Measurements from ENCODE around the gene NEURL1B. TPM values are rescaled to one million over a fixed set of nuclear protein-coding genes. Genes with fewer than 3 reads are reported as not detected.

NEURL1B gene
- total and polyA plus RNA-seq, 12 donors: 9.8 to 99.9 (median 41.5) TPM

- 87 to 96% (median 93%) methylated on average over 8 of the region's 8 CpGs for WGBS, 4 donors
Observed at GRCh38 chr5:172593721-172594235, 47.3 kb upstream of the NEURL1B start.

DNA sequence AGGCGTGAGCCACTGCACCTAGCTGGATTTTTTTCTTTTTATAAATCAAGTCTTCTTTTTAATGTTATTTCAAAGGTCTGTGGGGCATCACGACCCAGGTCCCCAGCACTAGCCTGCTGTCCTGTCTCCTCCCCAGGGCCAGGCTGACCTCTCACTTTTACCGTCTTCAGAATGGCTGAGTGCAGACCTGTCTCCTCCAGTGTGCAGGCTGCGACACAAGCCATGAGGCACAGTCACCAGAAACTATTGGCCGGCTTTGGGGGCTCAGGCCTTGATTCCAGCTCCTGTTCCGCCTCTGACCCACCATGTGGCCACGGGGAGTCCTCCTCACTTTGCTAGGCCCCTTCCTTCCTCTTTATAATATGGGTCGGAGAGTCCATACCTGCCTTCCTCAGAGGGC lies 46.6 kb upstream of the NEURL1B start:
- H3K4me3 ChIP-seq: no peak overlapping the region
- H3K36me3 ChIP-seq (replicated peaks in 1 of 2): no peaks in the 10 kb centered on the region
- intact Hi-C loops (cut with DNase I): no loop called here
- no peaks in the 10 kb centered on the region for H3K4me1 ChIP-seq (replicated peaks in 1 of 2)
- WGBS, 4 donors: 85 to 94% (median 87%) methylated on average over 8 of the region's 8 CpGs
- no peak overlapping the region for H3K27ac ChIP-seq
- H3K9me3 ChIP-seq (replicated peaks in 1 of 3): no peaks in the 10 kb centered on the region
- H3K27me3 ChIP-seq: no peaks in the 10 kb centered on the region
- TF ChIP-seq POLR2A (IDR thresholded peaks at IDR 0.05): no peak
- TF ChIP-seq CTCF (IDR thresholded peaks at IDR 0.05): no peak
- no peak for DNase-seq

More at GRCh38 chr5:172593721-172594235, 47.3 kb upstream of the NEURL1B start:
- TF ChIP-seq POLR2A (IDR thresholded peaks at IDR 0.05) (no peak), CTCF (IDR thresholded peaks at IDR 0.05) (no peak)
- intact Hi-C loops (cut with DNase I): no loop called here
- no peak for DNase-seq
- H3K27me3 ChIP-seq: no peaks in the 10 kb centered on the region
- H3K4me1 ChIP-seq (replicated peaks in 1 of 2): no peaks in the 10 kb centered on the region
- H3K9me3 ChIP-seq (replicated peaks in 1 of 3): no peaks in the 10 kb centered on the region
- no peak overlapping the region for H3K27ac ChIP-seq
- no peak overlapping the region for H3K4me3 ChIP-seq
- no peaks in the 10 kb centered on the region for H3K36me3 ChIP-seq (replicated peaks in 1 of 2)

DNA sequence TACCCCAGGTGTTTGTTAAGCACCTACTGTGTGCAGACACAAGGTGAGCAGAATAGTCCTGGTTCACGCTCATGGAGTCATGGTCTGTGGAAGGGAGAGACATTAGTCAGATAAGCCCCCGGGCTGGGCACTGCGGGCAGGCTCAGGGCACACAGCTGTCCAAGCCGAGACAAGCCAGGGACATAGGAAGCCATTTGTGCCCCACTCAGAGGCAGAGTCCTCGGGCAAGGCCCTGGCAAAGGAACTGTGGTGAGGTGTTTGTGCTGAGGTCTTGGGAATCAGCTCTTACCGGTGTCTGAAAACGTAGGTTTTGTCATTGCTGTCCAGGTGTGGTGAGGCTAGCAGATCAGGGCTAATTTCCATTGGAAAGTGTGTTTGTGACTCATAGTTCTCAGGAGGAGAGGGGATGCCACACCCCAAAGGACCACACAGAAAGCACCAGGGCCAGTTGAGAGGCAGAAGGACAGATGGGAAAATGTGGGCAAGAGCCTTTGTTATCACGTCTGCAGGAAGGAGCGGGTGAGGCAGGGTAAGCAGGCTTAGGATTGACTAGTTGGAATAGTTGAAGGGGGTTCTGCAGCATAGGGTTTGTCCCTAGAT lies 46.1 kb upstream of the NEURL1B start:
- no peak overlapping the region for H3K27ac ChIP-seq
- intact Hi-C loops (cut with DNase I): no loop called here
- H3K36me3 ChIP-seq (replicated peaks in 1 of 2): no peaks in the 10 kb centered on the region
- DNase-seq: no peak
- H3K9me3 ChIP-seq (replicated peaks in 1 of 3): no peaks in the 10 kb centered on the region
- H3K27me3 ChIP-seq: no peaks in the 10 kb centered on the region
- no peak overlapping the region for H3K4me3 ChIP-seq
- TF ChIP-seq POLR2A (IDR thresholded peaks at IDR 0.05) (no peak), CTCF (IDR thresholded peaks at IDR 0.05) (no peak)
- no peaks in the 10 kb centered on the region for H3K4me1 ChIP-seq (replicated peaks in 1 of 2)
- 91 to 97% (median 94%) methylated on average over 6 to 9 of the region's 9 CpGs for WGBS, 4 donors

DNA sequence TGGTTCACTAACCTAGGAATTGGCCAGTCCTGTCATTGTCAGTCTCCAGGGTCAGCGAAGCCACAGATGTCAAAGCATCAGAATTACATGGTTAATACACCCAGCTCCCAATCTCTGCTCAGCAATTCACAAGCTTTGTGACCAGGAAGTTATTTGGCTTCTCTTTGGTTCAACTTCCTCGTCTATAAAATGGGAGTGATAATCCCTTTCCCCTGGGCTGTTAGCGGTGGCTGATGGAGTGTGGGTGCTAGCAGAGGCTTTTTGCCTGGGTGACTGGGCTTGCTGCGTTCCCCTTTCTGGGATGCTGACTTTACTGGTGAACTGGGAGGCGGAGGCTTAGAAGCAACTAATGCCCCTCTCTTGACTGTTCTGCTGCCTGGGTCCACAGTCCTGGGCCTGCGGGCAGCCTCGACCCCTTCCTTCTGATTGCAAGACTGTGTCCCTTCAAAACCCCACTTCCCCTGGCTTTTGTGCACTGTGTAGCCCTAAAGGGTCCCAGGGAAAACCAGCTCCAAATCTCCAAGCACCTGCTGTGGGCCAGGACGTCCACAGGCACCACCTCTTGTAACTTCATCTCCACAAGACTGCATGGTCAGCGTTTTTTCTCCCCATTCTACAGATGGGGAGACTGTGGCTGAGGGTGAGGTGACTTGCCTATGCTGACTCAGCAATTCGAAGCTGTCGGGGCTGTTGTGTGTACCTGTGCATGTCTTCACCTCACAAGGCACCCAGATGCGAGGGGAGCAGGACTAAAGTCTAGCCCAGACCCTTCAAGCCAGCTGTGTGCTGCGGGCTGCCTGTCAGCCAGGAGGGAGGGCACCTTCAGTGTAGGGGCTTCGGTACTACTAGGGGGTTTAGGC lies 45.2 kb upstream of the NEURL1B start:
- no peak for DNase-seq
- WGBS, 4 donors: 89 to 94% (median 91%) methylated on average over 9 to 14 of the region's 14 CpGs
- Histone ChIP-seq H3K4me3 (no peak overlapping the region), H3K27ac (no peak overlapping the region), H3K4me1 (replicated peaks in 1 of 2) (no peaks in the 10 kb centered on the region), H3K27me3 (no peaks in the 10 kb centered on the region), H3K36me3 (replicated peaks in 1 of 2) (no peaks in the 10 kb centered on the region), H3K9me3 (replicated peaks in 1 of 3) (no peaks in the 10 kb centered on the region)
- no peak for TF ChIP-seq CTCF (IDR thresholded peaks at IDR 0.05)
- no peak for TF ChIP-seq POLR2A (IDR thresholded peaks at IDR 0.05)
- intact Hi-C loops (cut with DNase I): no loop called here
